NCI-H748 treated with DMSO at 0.1 percent for 48 hours (cell line): ENCODE data around the gene ZNF225.
"Not testable (repeated sequence)": the region's sequence is repeated elsewhere in the genome, so short reads cannot be mapped to it uniquely, and the experiment has no call there.

Experiments
- DNase-seq: peaks from one replicate; lab custom pipeline; 2025; lab: John Stamatoyannopoulos, UW

ZNF225 gene

DNA sequence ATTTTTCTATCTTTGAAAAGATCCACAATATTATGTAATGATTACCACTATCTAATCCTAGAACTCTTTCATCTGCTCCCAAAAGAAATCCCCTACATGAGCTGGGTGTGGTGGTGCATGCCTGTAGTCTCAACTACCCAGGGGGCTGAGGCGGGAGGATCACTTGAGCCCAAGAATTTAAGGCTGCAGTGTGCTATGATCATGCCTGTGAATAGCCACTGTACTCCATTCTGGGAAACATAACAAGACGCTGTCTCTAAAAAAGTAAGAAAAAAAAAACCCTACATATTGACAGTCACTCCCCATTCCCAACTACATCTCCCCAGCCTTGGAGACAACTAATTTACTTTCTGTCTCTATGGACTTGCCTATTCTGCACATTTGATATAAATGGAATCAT, 50.6 kb downstream of the ZNF225 start:
- no peak for DNase-seq

DNA sequence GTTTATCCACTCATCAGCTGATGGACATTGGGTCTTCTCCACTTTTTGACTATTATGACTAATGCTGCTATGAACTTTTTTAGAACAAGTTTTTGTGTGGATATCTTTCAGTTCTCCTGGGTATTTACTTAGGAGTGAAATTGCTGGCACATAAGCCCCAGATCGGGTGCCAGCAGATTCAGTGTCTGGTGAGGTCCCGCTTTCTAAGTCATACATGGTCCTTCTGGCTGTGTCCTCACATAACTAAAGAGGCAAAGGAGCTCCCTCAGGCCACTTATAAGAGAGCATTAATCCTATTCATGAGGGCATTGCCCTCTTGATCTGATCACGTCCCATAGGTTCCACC, 51.1 kb downstream of the ZNF225 start:
- no peak for DNase-seq

DNA sequence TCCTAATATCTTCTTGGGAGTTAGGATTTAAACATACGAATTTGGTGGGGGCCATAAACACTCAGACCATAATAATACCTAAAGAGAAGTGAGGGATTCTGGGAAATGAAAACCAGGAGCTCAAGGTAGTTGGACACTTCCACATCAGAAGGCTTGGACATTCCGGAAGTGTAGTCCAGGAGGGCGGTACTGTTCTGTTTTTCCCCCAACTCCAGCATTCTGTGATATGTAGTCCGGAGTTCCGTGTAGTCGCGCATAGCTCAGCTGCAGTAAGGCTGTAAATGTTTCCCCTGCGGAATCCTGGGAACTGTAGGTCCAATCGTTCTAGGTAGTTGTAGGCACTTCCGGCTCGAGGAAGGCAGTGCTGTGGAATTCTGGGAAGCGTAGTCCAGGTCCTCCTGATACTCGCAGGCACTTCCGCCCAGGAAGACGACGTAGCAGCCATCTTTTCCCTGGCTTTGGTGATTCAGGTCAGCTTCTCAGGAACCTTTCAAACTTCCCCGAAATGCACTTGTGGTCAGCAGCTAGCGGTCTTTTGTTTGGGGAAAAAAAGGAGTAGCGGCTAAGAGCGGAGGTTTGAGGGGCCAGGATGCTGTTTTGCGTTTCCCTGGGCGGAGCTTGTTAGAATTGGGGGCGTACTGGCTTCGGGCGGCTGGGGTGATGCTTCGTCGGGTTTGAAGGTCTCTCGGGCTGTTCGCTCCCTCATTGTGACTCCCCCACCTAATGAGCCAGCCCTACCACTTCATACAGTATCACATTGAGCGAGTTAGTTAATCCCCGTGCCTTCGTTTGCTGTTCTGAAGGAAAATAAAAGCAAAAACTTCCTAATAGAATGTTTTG, 51.7 kb downstream of the ZNF225 start, which contains the start of gene ZNF226:
TSS of gene ZNF226 (plus strand) at position 428 of the 840 bp plus-strand sequence. CDS start 4,981 bp downstream, outside the sequence.
- DNase-seq: peak; percentile 99

DNA sequence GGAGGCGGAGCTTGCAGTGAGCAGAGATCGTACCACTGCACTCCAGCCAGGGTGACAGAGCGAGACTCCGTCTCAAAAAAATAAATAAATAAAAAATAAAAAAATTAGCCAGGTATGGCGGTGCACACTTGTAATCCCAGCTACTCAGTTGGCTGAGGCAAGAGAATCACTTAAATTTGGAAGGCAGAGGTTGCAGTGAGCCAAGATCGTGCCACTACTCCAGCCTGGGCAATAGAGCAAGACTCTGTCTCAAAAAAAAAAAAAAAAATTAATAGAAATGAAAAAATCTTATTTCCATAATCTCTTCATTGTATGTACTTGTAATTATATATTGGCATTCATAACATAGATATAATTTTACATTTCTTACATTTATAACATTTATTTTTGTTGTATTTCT, 57.5 kb downstream of the ZNF225 start:
- DNase-seq: not testable (repeated sequence)

DNA sequence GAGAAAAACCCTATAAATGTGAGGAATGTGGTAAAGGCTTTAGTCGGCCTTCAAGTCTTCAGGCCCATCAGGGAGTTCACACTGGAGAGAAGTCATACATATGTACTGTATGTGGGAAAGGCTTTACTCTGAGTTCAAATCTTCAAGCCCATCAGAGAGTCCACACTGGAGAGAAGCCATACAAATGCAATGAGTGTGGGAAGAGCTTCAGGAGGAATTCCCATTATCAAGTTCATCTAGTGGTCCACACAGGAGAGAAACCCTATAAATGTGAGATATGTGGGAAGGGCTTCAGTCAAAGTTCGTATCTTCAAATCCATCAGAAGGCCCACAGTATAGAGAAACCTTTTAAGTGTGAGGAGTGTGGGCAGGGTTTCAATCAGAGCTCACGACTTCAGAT, 63.4 kb downstream of the ZNF225 start:
- no peak for DNase-seq

DNA sequence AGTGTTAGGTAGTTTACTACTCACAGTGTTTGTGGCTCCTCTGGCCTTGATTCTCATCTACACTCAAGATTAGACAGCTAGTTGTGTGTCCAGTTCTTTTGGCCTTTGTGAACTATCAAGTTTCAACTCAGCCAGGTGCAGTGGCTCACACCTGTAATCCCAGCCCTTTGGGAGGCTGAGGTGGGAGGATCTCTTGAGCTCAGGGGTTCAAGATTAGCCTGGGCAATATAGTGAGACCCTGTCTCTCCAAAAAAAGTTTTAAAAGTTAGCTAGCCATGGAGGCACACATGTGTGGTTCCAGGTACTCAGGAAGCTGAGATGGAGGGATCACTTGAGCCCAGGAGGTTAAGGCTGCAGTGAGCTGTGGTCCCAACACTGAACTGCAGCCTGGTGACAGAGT, 67.8 kb downstream of the ZNF225 start:
- no peak for DNase-seq

DNA sequence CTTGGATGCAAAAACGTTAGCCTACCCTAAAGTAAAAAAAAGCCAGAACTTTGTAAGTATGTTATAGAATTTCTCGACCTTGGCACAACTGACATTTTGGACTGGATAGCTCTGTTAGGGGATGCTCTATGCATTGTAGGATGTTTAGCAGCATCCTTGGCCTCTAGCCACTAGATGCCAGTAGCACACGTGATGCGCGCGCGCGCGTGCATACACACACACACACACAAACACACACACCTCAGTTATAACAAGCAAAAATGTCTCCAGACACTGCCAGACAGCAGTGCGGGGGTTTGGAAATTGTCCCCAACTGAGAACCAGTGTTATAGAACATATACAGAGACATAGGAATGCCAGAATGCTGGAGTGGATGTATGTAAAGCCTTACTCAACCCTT, 68.9 kb downstream of the ZNF225 start:
- DNase-seq: no peak
